NCI-H1436 treated with DMSO at 0.1 percent for 48 hours (cell line): ENCODE data around the gene ZNF683.
"Not testable (repeated sequence)": the region's sequence is repeated elsewhere in the genome, so short reads cannot be mapped to it uniquely, and the experiment has no call there.

ENCODE experiments used
- DNase-seq: peaks from one replicate; lab custom pipeline; 2025; lab: John Stamatoyannopoulos, UW

ZNF683 gene

GRCh38 chr1:26336477-26337205, 35.9 kb downstream of the ZNF683 start:
- DNase-seq: peak; percentile 66

GRCh38 chr1:26335774-26336476, 36.6 kb downstream of the ZNF683 start:
- DNase-seq: no peak

GRCh38 chr1:26333312-26333711, 39.2 kb downstream of the ZNF683 start:
- not testable (repeated sequence) for DNase-seq

- DNase-seq: no peak
These were observed 42.3 kb downstream of the ZNF683 start for GRCh38 chr1:26330276-26330675.

- not testable (repeated sequence) for DNase-seq
These were observed 43.2 kb downstream of the ZNF683 start for GRCh38 chr1:26329380-26329779.

GRCh38 chr1:26328597-26328996, 44.0 kb downstream of the ZNF683 start:
- no peak for DNase-seq

GRCh38 chr1:26327956-26328362, 44.6 kb downstream of the ZNF683 start:
- no peak for DNase-seq

- DNase-seq: no peak
These were observed 48.0 kb downstream of the ZNF683 start for GRCh38 chr1:26324550-26324949.

- DNase-seq: no peak
These were observed 49.2 kb downstream of the ZNF683 start for GRCh38 chr1:26323382-26323781.

- no peak for DNase-seq
These were observed 50.6 kb downstream of the ZNF683 start for GRCh38 chr1:26322042-26322331.

- DNase-seq: no peak
These were observed 51.1 kb downstream of the ZNF683 start for GRCh38 chr1:26321315-26322041.

- no peak for DNase-seq
These were observed 51.7 kb downstream of the ZNF683 start for GRCh38 chr1:26320896-26321295.

- DNase-seq: no peak
These were observed 54.0 kb downstream of the ZNF683 start for GRCh38 chr1:26318338-26319064.

- DNase-seq: no peak
These were observed 54.8 kb downstream of the ZNF683 start, which contains the start of gene CD52 for GRCh38 chr1:26317612-26318337. Gene CD52 (plus strand): TSS chr1:26317958. CDS start chr1:26318018, 60 bp downstream.

- DNase-seq: no peak
These were observed 55.4 kb downstream of the ZNF683 start for GRCh38 chr1:26317146-26317545.

- DNase-seq: no peak
These were observed 56.4 kb downstream of the ZNF683 start for GRCh38 chr1:26315874-26316850.

- DNase-seq: no peak
These were observed 58.0 kb downstream of the ZNF683 start for GRCh38 chr1:26314501-26314900.
